Liver (tissue), 9 donors: ENCODE data around the gene TENT5C. TPM values are rescaled to one million over a fixed set of nuclear protein-coding genes. Genes with fewer than 3 reads are reported as not detected.

Source experiments
- DNase-seq: peaks from one replicate; pipeline ENCODE4 v3.0.0-alpha.2; 2017; ENCODE audit warnings: low spot score
- H3K27ac ChIP-seq, 2 donors: one replicate each; pipeline ENCODE4 v1.7.0; 2013; ENCODE audit warnings: inconsistent platforms in 2 of 2, low read length in 2 of 2, control low read depth in 1 of 2, low read depth in 1 of 2, mild to moderate bottlenecking in 1 of 2
- H3K27me3 ChIP-seq, 4 donors: one replicate each; pipeline versions ENCODE4 v1.6.1 to v1.7.0; 2013; ENCODE audit warnings: low read length in 3 of 4, inconsistent platforms in 1 of 4, mild to moderate bottlenecking in 1 of 4, moderate library complexity in 1 of 4; ENCODE audit not compliant: control insufficient read depth in 4 of 4, insufficient read depth in 4 of 4
- H3K36me3 ChIP-seq, 4 donors: one replicate each; pipeline versions ENCODE4 v1.6.1 to v1.7.0; 2013; ENCODE audit warnings: low read length in 3 of 4, mild to moderate bottlenecking in 3 of 4, low read depth in 1 of 4, moderate library complexity in 1 of 4; ENCODE audit not compliant: control insufficient read depth in 4 of 4, insufficient read depth in 3 of 4
- H3K4me1 ChIP-seq, 4 donors: one replicate each; pipeline versions ENCODE4 v1.6.1 to v1.7.0; 2013; ENCODE audit warnings: low read length in 3 of 4, mild to moderate bottlenecking in 3 of 4, moderate library complexity in 1 of 4; ENCODE audit not compliant: control insufficient read depth in 4 of 4, insufficient read depth in 4 of 4
- H3K4me3 ChIP-seq, 3 donors: one replicate each; pipeline versions ENCODE4 v1.6.1 to v1.7.0; 2013; ENCODE audit warnings: low read length in 3 of 3, control low read depth in 1 of 3, low read depth in 1 of 3, mild to moderate bottlenecking in 1 of 3
- H3K9ac ChIP-seq, 2 donors: one replicate each; pipeline ENCODE4 v1.7.0; 2013; ENCODE audit warnings: low read length in 2 of 2, mild to moderate bottlenecking in 2 of 2, moderate library complexity in 2 of 2, control low read depth in 1 of 2, low read depth in 1 of 2
- H3K9me3 ChIP-seq, 4 donors: one replicate each; pipeline versions ENCODE4 v1.6.1 to v1.7.0; 2013; ENCODE audit warnings: low read length in 3 of 4; ENCODE audit not compliant: control insufficient read depth in 4 of 4
- CTCF ChIP-seq: fragments of 150-350 bp; IDR thresholded peaks from 2 replicates; pipeline ENCODE4 v1.5.1; 2017; ENCODE audit warnings: improper control_type of control experiment, low read depth, low read length; ENCODE audit not compliant: missing input control
- EGR1 ChIP-seq, 2 donors: IDR thresholded peaks; 2 replicates each; pipeline ENCODE4 v1.6.1; 2016 to 2018; ENCODE audit warnings: antibody characterized with exemption in 2 of 2, low read depth in 2 of 2
- FOXA1 ChIP-seq: IDR thresholded peaks from 2 replicates; pipeline ENCODE4 v1.6.1; 2016; ENCODE audit warnings: antibody characterized with exemption
- FOXA2 ChIP-seq: IDR thresholded peaks from 2 replicates; pipeline ENCODE4 v1.6.1; 2016; ENCODE audit warnings: antibody characterized with exemption
- GABPA ChIP-seq, 2 donors: IDR thresholded peaks in 1 of 2; conservative IDR thresholded peaks in 1 of 2; 2 replicates each; pipeline ENCODE4 v1.6.1; 2016; ENCODE audit warnings: antibody characterized with exemption in 2 of 2, mild to moderate bottlenecking in 1 of 2, moderate library complexity in 1 of 2
- HNF4A ChIP-seq, 2 donors: conservative IDR thresholded peaks; 2 replicates each; pipeline ENCODE4 v1.6.1; 2016; ENCODE audit warnings: antibody characterized with exemption in 2 of 2, mild to moderate bottlenecking in 2 of 2
- HNF4G ChIP-seq: IDR thresholded peaks from 2 replicates; pipeline ENCODE4 v1.6.1; 2016; ENCODE audit warnings: antibody characterized with exemption
- JUND ChIP-seq, 2 donors: IDR thresholded peaks; 2 replicates each; pipeline ENCODE4 v1.6.1; 2016; ENCODE audit warnings: antibody characterized with exemption in 2 of 2
- NR2F2 ChIP-seq: IDR thresholded peaks from 2 replicates; pipeline ENCODE4 v1.6.1; 2016; ENCODE audit warnings: antibody characterized with exemption
- RAD21 ChIP-seq, 2 donors: IDR thresholded peaks; 2 replicates each; pipeline ENCODE4 v1.6.1; 2016; ENCODE audit warnings: antibody characterized with exemption in 2 of 2, mild to moderate bottlenecking in 2 of 2
- RXRA ChIP-seq, 2 donors: IDR thresholded peaks; 2 replicates each; pipeline ENCODE4 v1.6.1; 2017 to 2018; ENCODE audit warnings: antibody characterized with exemption in 2 of 2, mild to moderate bottlenecking in 1 of 2
- SP1 ChIP-seq: IDR thresholded peaks from 2 replicates; pipeline ENCODE4 v1.6.1; 2018; ENCODE audit warnings: antibody characterized with exemption, mild to moderate bottlenecking
- TAF1 ChIP-seq: conservative IDR thresholded peaks from 2 replicates; pipeline ENCODE4 v1.6.1; 2016; ENCODE audit warnings: antibody characterized with exemption, mild to moderate bottlenecking
- YY1 ChIP-seq: IDR thresholded peaks from 2 replicates; pipeline ENCODE4 v1.6.1; 2016; ENCODE audit warnings: antibody characterized with exemption, mild to moderate bottlenecking
- ZBTB33 ChIP-seq: IDR thresholded peaks from 2 replicates; pipeline ENCODE4 v1.6.1; 2016; ENCODE audit warnings: antibody characterized with exemption
- WGBS: extraction: QIAGEN DNeasy Blood & Tissue Kit; methylation state at CpG from one replicate; pipeline ENCODE4 v1.1.7; 2013; 5-methylcytosine and 5-hydroxymethylcytosine counted together
- polyA plus RNA-seq, 2 donors: library from polyadenylated mRNA; stranded (reverse) in 1 of 2; unstranded in 1 of 2; fragments of 200-250 nt in 1 of 2; fragments of >200 nt in 1 of 2; fragmentation: Nextera tagmentation in 1 of 2; extraction: Ambion mirVana in 1 of 2; gene quantifications; one replicate each; pipeline versions ENCODE4 v1.2.1 to v1.2.3, GENCODE V29; 2013 to 2015
- total RNA-seq, 2 donors: library from RNA; depleted of rRNA; stranded (reverse); fragments of >200 nt; gene quantifications; one replicate each; pipeline ENCODE4 v1.2.3, GENCODE V29; 2014
- TF ChIP-seq, protein P1 (sequence below): IDR thresholded peaks from 2 replicates; pipeline ENCODE4 v1.6.1; 2016; ENCODE audit warnings: antibody characterized with exemption
- TF ChIP-seq, protein P2 (sequence below): IDR thresholded peaks from 2 replicates; pipeline ENCODE4 v1.6.1; 2016; ENCODE audit warnings: antibody characterized with exemption, mild to moderate bottlenecking
- TF ChIP-seq, protein P3 (sequence below): IDR thresholded peaks from 2 replicates; pipeline ENCODE4 v1.6.1; 2016; ENCODE audit warnings: antibody characterized with exemption
- donor health status: healthy.
- donor health status: healthy.
- donor health status: healthy.
- donor health status: healthy.
- donor health status: healthy.

Gene TENT5C
- total and polyA plus RNA-seq, 4 donors: 1.1 to 200 (median 4.8) TPM

- WGBS: 89% methylated on average over 8 of the region's 8 CpGs
- no peak for TF ChIP-seq CTCF
- TF ChIP-seq RXRA (IDR thresholded peaks at IDR 0.05): no peak
- TF ChIP-seq JUND (IDR thresholded peaks at IDR 0.05): no peak
- no peak for TF ChIP-seq SP1
- no peak for TF ChIP-seq FOXA1
- TF ChIP-seq HNF4A (conservative IDR thresholded peaks at IDR 0.05): no peak
Measured at GRCh38 chr1:117575586-117576225, 30.1 kb upstream of the TENT5C start.

DNA sequence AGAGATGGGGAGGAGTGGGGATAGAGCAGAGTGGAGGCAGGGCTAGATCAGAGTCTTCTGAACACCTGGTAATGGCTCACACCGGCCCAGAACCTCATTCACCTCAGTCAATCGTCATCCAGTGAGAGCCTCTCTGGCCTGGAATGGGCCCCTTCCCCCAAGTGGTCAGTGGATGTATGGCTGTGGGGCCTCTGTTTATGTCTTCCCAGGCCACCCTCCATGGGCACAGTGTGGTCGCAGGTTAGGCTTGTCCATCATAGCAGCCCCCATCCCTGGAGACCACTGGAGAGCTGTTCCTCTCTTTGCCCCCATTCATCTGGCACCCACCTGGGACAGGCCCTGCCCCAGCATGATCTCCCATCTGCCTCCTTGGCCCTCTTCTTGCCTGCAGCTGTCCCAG, 29.6 kb upstream of the TENT5C start:
- no peak overlapping the region for H3K27ac ChIP-seq
- H3K4me3 ChIP-seq: no peak overlapping the region
- H3K4me1 ChIP-seq: no peaks in the 10 kb centered on the region
- H3K27me3 ChIP-seq: no peaks in the 10 kb centered on the region
- no peaks in the 10 kb centered on the region for H3K9me3 ChIP-seq
- no peak for DNase-seq
- TF ChIP-seq, protein P1, sequence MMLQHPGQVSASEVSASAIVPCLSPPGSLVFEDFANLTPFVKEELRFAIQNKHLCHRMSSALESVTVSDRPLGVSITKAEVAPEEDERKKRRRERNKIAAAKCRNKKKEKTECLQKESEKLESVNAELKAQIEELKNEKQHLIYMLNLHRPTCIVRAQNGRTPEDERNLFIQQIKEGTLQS: no peak
- no peak for TF ChIP-seq CTCF
- TF ChIP-seq ZBTB33: no peak
- TF ChIP-seq HNF4A (conservative IDR thresholded peaks at IDR 0.05): no peak
- TF ChIP-seq RXRA (IDR thresholded peaks at IDR 0.05): no peak
- TF ChIP-seq FOXA2: no peak
- no peak for TF ChIP-seq YY1
- TF ChIP-seq EGR1 (IDR thresholded peaks at IDR 0.05; ENCODE audit: low read depth in 2 of 2): no peak
- TF ChIP-seq HNF4G: no peak
- TF ChIP-seq NR2F2: no peak
- TF ChIP-seq, protein P2, sequence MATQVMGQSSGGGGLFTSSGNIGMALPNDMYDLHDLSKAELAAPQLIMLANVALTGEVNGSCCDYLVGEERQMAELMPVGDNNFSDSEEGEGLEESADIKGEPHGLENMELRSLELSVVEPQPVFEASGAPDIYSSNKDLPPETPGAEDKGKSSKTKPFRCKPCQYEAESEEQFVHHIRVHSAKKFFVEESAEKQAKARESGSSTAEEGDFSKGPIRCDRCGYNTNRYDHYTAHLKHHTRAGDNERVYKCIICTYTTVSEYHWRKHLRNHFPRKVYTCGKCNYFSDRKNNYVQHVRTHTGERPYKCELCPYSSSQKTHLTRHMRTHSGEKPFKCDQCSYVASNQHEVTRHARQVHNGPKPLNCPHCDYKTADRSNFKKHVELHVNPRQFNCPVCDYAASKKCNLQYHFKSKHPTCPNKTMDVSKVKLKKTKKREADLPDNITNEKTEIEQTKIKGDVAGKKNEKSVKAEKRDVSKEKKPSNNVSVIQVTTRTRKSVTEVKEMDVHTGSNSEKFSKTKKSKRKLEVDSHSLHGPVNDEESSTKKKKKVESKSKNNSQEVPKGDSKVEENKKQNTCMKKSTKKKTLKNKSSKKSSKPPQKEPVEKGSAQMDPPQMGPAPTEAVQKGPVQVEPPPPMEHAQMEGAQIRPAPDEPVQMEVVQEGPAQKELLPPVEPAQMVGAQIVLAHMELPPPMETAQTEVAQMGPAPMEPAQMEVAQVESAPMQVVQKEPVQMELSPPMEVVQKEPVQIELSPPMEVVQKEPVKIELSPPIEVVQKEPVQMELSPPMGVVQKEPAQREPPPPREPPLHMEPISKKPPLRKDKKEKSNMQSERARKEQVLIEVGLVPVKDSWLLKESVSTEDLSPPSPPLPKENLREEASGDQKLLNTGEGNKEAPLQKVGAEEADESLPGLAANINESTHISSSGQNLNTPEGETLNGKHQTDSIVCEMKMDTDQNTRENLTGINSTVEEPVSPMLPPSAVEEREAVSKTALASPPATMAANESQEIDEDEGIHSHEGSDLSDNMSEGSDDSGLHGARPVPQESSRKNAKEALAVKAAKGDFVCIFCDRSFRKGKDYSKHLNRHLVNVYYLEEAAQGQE: no peak
- TF ChIP-seq JUND (IDR thresholded peaks at IDR 0.05): no peak
- no peak for TF ChIP-seq SP1
- TF ChIP-seq, protein P3, sequence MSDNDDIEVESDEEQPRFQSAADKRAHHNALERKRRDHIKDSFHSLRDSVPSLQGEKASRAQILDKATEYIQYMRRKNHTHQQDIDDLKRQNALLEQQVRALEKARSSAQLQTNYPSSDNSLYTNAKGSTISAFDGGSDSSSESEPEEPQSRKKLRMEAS: no peak
- TF ChIP-seq GABPA (IDR thresholded peaks at IDR 0.05 in 1 of 2, conservative IDR thresholded peaks at IDR 0.05 in 1 of 2): no peak
- TF ChIP-seq TAF1: no peak
- no peak for TF ChIP-seq FOXA1
- no peak for TF ChIP-seq RAD21 (IDR thresholded peaks at IDR 0.05)
- WGBS: 98% methylated on average over 3 of the region's 3 CpGs
- H3K36me3 ChIP-seq: no peaks in the 10 kb centered on the region
- H3K9ac ChIP-seq: no peak overlapping the region

More at GRCh38 chr1:117575586-117576225, 30.1 kb upstream of the TENT5C start:
- Histone ChIP-seq H3K9ac (no peak overlapping the region), H3K9me3 (no peaks in the 10 kb centered on the region), H3K27ac (no peak overlapping the region), H3K4me1 (no peaks in the 10 kb centered on the region), H3K36me3 (no peaks in the 10 kb centered on the region), H3K27me3 (no peaks in the 10 kb centered on the region), H3K4me3 (no peak overlapping the region)
- DNase-seq: no peak
